HG03139 (cell line): ENCODE results near the gene HNRNPA0.

Experiments used
- ATAC-seq: cut with Tn5 transposase; IDR thresholded peaks from one replicate; pipeline ENCODE4 v1.9.1; 2021; ENCODE audit not compliant: unreplicated experiment

Gene HNRNPA0

GRCh38 chr5:137754961-137755762 is 999 bp upstream of the HNRNPA0 start:
- peak; percentile 22 for ATAC-seq

- no peak for ATAC-seq
Observed at GRCh38 chr5:137753691-137754187, 424 bp downstream of the HNRNPA0 start.

- ATAC-seq = no peak
Observed at GRCh38 chr5:137752905-137753690, 1.1 kb downstream of the HNRNPA0 start.

GRCh38 chr5:137751869-137752491 is 2.2 kb downstream of the HNRNPA0 start:
- ATAC-seq = no peak

GRCh38 chr5:137750436-137750835 is 3.7 kb downstream of the HNRNPA0 start:
- ATAC-seq = no peak

- ATAC-seq = no peak
Observed at GRCh38 chr5:137747848-137748247, 6.3 kb downstream of the HNRNPA0 start.

- ATAC-seq = peak; percentile 68
Observed at GRCh38 chr5:137743031-137743640, 11.0 kb downstream of the HNRNPA0 start.

GRCh38 chr5:137741718-137742117 is 12.4 kb downstream of the HNRNPA0 start:
- no peak for ATAC-seq

- no peak for ATAC-seq
Observed at GRCh38 chr5:137739737-137740136, 14.4 kb downstream of the HNRNPA0 start.

GRCh38 chr5:137738947-137739346 is 15.2 kb downstream of the HNRNPA0 start:
- no peak for ATAC-seq

GRCh38 chr5:137737349-137738131 is 16.6 kb downstream of the HNRNPA0 start:
- ATAC-seq = no peak

- no peak for ATAC-seq
Observed at GRCh38 chr5:137736496-137736895, 17.7 kb downstream of the HNRNPA0 start.

- ATAC-seq = no peak
Observed at GRCh38 chr5:137735555-137736284, 18.4 kb downstream of the HNRNPA0 start, which contains the start of gene KLHL3. TSS of gene KLHL3 (minus strand) at chr5:137736089. CDS start at chr5:137735646, 443 bp downstream.

GRCh38 chr5:137734962-137735554 is 19.1 kb downstream of the HNRNPA0 start:
- ATAC-seq = no peak

- ATAC-seq = no peak
Observed at GRCh38 chr5:137734331-137734730, 19.8 kb downstream of the HNRNPA0 start.

- ATAC-seq = no peak
Observed at GRCh38 chr5:137733922-137734321, 20.2 kb downstream of the HNRNPA0 start.

- ATAC-seq = no peak
Observed at GRCh38 chr5:137733006-137733405, 21.2 kb downstream of the HNRNPA0 start.

- ATAC-seq = no peak
Observed at GRCh38 chr5:137731176-137731575, 23.0 kb downstream of the HNRNPA0 start.

GRCh38 chr5:137730336-137730735 is 23.8 kb downstream of the HNRNPA0 start:
- no peak for ATAC-seq
